ENCODE results near the gene SEPTIN2.
"Not testable (repeated sequence)": the region's sequence is repeated elsewhere in the genome, so short reads cannot be mapped to it uniquely, and the experiment has no call there.

The SEPTIN2 gene

GRCh38 chr2:241288324-241288888, 27.3 kb upstream of the SEPTIN2 start:
- DNase-seq: no peak

GRCh38 chr2:241289053-241289452, 26.7 kb upstream of the SEPTIN2 start:
- no peak for DNase-seq

GRCh38 chr2:241289597-241289996, 26.1 kb upstream of the SEPTIN2 start:
- DNase-seq: no peak

GRCh38 chr2:241291153-241291552, 24.6 kb upstream of the SEPTIN2 start:
- no peak for DNase-seq

GRCh38 chr2:241291977-241292376, 23.7 kb upstream of the SEPTIN2 start:
- no peak for DNase-seq

GRCh38 chr2:241293378-241293797, 22.3 kb upstream of the SEPTIN2 start:
- DNase-seq: not testable (repeated sequence)

- no peak for DNase-seq
Measured at GRCh38 chr2:241295326-241296095, 20.2 kb upstream of the SEPTIN2 start.

GRCh38 chr2:241296767-241297166, 19.0 kb upstream of the SEPTIN2 start:
- no peak for DNase-seq

- DNase-seq: peak in 5 of 6 experiments; percentile 7 to 59 (median 48)
Measured at GRCh38 chr2:241298673-241299072, 17.1 kb upstream of the SEPTIN2 start.

- DNase-seq: peak; percentile 28 to 68 (median 42)
Measured at GRCh38 chr2:241300000-241300399, 15.7 kb upstream of the SEPTIN2 start.

- DNase-seq: no peak
Measured at GRCh38 chr2:241302083-241302482, 13.6 kb upstream of the SEPTIN2 start.

GRCh38 chr2:241302759-241303651, 12.7 kb upstream of the SEPTIN2 start:
- DNase-seq: no peak

GRCh38 chr2:241304039-241304670, 11.6 kb upstream of the SEPTIN2 start:
- no peak for DNase-seq

GRCh38 chr2:241307055-241307454, 8.7 kb upstream of the SEPTIN2 start:
- DNase-seq: no peak

GRCh38 chr2:241308267-241308666, 7.5 kb upstream of the SEPTIN2 start:
- DNase-seq: no peak

- no peak for DNase-seq
Measured at GRCh38 chr2:241308832-241309500, 6.8 kb upstream of the SEPTIN2 start.

- DNase-seq: peak in 5 of 6 experiments; percentile 24 to 53 (median 37)
Measured at GRCh38 chr2:241309684-241310117, 6.0 kb upstream of the SEPTIN2 start.

GRCh38 chr2:241310917-241311566, 4.7 kb upstream of the SEPTIN2 start:
- DNase-seq: no peak

- no peak for DNase-seq
Measured at GRCh38 chr2:241312082-241312481, 3.6 kb upstream of the SEPTIN2 start.

- DNase-seq: no peak
Measured at GRCh38 chr2:241313543-241314095, 2.1 kb upstream of the SEPTIN2 start.

Data from stimulated activated naive CD4-positive, alpha-beta T cell (primary cell).